H9 (cell line): ENCODE data around the gene C1orf226. TPM values are rescaled to one million over a fixed set of nuclear protein-coding genes. Genes with fewer than 3 reads are reported as not detected.

Source experiments
- DNase-seq: peaks from one replicate; pipeline ENCODE4 v3.0.0-alpha.2; 2017
- H2AFZ ChIP-seq: one replicate; pipeline ENCODE4 v1.6.1; 2013; ENCODE audit warnings: mild to moderate bottlenecking, low read length, control low read depth, moderate library complexity
- H2AK5ac ChIP-seq: 2 replicates; pipeline ENCODE4 v1.6.1; 2013; ENCODE audit warnings: low read length, control low read depth, mixed read lengths; ENCODE audit not compliant: insufficient read length
- H2BK120ac ChIP-seq: one replicate; pipeline ENCODE4 v1.6.1; 2013; ENCODE audit warnings: low read depth, mild to moderate bottlenecking, low read length, control low read depth, inconsistent platforms; ENCODE audit not compliant: poor library complexity, severe bottlenecking
- H2BK12ac ChIP-seq: 2 replicates; pipeline ENCODE4 v1.6.1; 2013; ENCODE audit warnings: low read length, control low read depth, mixed read lengths, low read depth; ENCODE audit not compliant: insufficient read length
- H2BK15ac ChIP-seq: 2 replicates; pipeline ENCODE4 v1.6.1; 2013; ENCODE audit warnings: low read depth, low read length, control low read depth
- H2BK20ac ChIP-seq: one replicate; pipeline ENCODE4 v1.6.1; 2013; ENCODE audit warnings: low read depth, mild to moderate bottlenecking, low read length, control low read depth, inconsistent platforms; ENCODE audit not compliant: poor library complexity, severe bottlenecking
- H2BK5ac ChIP-seq: 2 replicates; pipeline ENCODE4 v1.6.1; 2013; ENCODE audit warnings: low read length, control low read depth, mixed read lengths; ENCODE audit not compliant: insufficient read length
- H3K14ac ChIP-seq: 2 replicates; pipeline ENCODE4 v1.6.1; 2013; ENCODE audit warnings: low read length, control low read depth; ENCODE audit not compliant: insufficient read depth
- H3K18ac ChIP-seq: 2 replicates; pipeline ENCODE4 v1.6.1; 2013; ENCODE audit warnings: low read depth, mild to moderate bottlenecking, mixed read lengths, low read length, control low read depth; ENCODE audit not compliant: insufficient read length
- H3K23ac ChIP-seq: 2 replicates; pipeline ENCODE4 v1.6.1; 2013; ENCODE audit warnings: low read length, control low read depth, mixed read lengths, low read depth; ENCODE audit not compliant: insufficient read length
- H3K23me2 ChIP-seq: 2 replicates; pipeline ENCODE4 v1.6.1; 2013; ENCODE audit warnings: low read depth, mild to moderate bottlenecking, mixed read lengths, low read length, control low read depth; ENCODE audit not compliant: insufficient read length, poor library complexity, severe bottlenecking
- H3K27ac ChIP-seq: 2 replicates; pipeline ENCODE4 v1.5.1; 2013; ENCODE audit warnings: low read length, control low read depth, mixed read lengths, low read depth; ENCODE audit not compliant: insufficient read length
- H3K27me3 ChIP-seq: 2 replicates; pipeline ENCODE4 v1.6.1; 2013; ENCODE audit warnings: low read length, control low read depth, inconsistent platforms; ENCODE audit not compliant: insufficient read depth
- H3K4ac ChIP-seq: 2 replicates; pipeline ENCODE4 v1.6.1; 2013; ENCODE audit warnings: low read depth, mild to moderate bottlenecking, control low read depth, inconsistent platforms, low read length, moderate library complexity
- H3K4me1 ChIP-seq: 2 replicates; pipeline ENCODE4 v1.6.1; 2013; ENCODE audit warnings: low read length, control low read depth, inconsistent platforms; ENCODE audit not compliant: insufficient read depth
- H3K4me2 ChIP-seq: 2 replicates; pipeline ENCODE4 v1.6.1; 2013; ENCODE audit warnings: low read length, control low read depth, mixed read lengths; ENCODE audit not compliant: insufficient read length, insufficient read depth
- H3K56ac ChIP-seq: 2 replicates; pipeline ENCODE4 v1.6.1; 2013; ENCODE audit warnings: low read depth, mild to moderate bottlenecking, mixed read lengths, low read length, control low read depth; ENCODE audit not compliant: insufficient read length
- H3K79me1 ChIP-seq: 2 replicates; pipeline ENCODE4 v1.6.1; 2013; ENCODE audit warnings: low read depth, mild to moderate bottlenecking, moderate library complexity, low read length, control low read depth, inconsistent platforms; ENCODE audit not compliant: insufficient read depth, poor library complexity, severe bottlenecking
- H3K79me2 ChIP-seq: 2 replicates; pipeline ENCODE4 v1.6.1; 2013; ENCODE audit warnings: low read length, control low read depth, inconsistent platforms; ENCODE audit not compliant: insufficient read depth
- H3K9ac ChIP-seq: 2 replicates; pipeline ENCODE4 v1.6.1; 2013; ENCODE audit warnings: low read length, control low read depth, mixed read lengths; ENCODE audit not compliant: insufficient read length; ENCODE audit errors: extremely low read depth
- H3K9me3 ChIP-seq: one replicate; pipeline ENCODE4 v1.6.1; 2013; ENCODE audit warnings: low read depth, low read length, inconsistent platforms; ENCODE audit not compliant: control insufficient read depth
- H3T11ph ChIP-seq: one replicate; pipeline ENCODE4 v1.6.1; 2013; ENCODE audit warnings: mild to moderate bottlenecking, low read length, control low read depth, inconsistent platforms
- H4K20me1 ChIP-seq: one replicate; pipeline ENCODE4 v1.6.1; 2013; ENCODE audit not compliant: control insufficient read depth, insufficient read length, insufficient read depth
- H4K5ac ChIP-seq: 2 replicates; pipeline ENCODE4 v1.6.1; 2013; ENCODE audit warnings: low read depth, mild to moderate bottlenecking, mixed read lengths, low read length, control low read depth; ENCODE audit not compliant: insufficient read length
- H4K8ac ChIP-seq: replicated peaks from 2 replicates; pipeline ENCODE4 v1.6.1; 2013; ENCODE audit warnings: low read length, control low read depth, mixed read lengths, low read depth; ENCODE audit not compliant: insufficient read length
- H4K91ac ChIP-seq: 2 replicates; pipeline ENCODE4 v1.6.1; 2013; ENCODE audit warnings: low read depth, mild to moderate bottlenecking, moderate library complexity, mixed read lengths, low read length, control low read depth; ENCODE audit not compliant: insufficient read length
- H3K27ac Mint-ChIP-seq, 3 experiments: 2 replicates in 2 of 3; 3 replicates in 1 of 3; pipeline ENCODE4 v1.8.0; 2020 to 2021; ENCODE audit warnings: mixed read lengths in 3 of 3, mild to moderate bottlenecking in 1 of 3, moderate library complexity in 1 of 3
- H3K27me3 Mint-ChIP-seq: 2 replicates; pipeline ENCODE4 v1.8.0; 2021; ENCODE audit warnings: low read depth, mild to moderate bottlenecking, moderate library complexity, mixed read lengths
- H3K36me3 Mint-ChIP-seq, 3 experiments: 2 replicates in 2 of 3; 3 replicates in 1 of 3; pipeline ENCODE4 v1.8.0; 2020 to 2021; ENCODE audit warnings: low read depth in 3 of 3, mixed read lengths in 3 of 3; ENCODE audit not compliant: insufficient read depth in 1 of 3
- H3K4me1 Mint-ChIP-seq, 2 experiments: 2 replicates each; pipeline ENCODE4 v1.8.0; 2020; ENCODE audit warnings: mixed read lengths in 2 of 2
- H3K4me3 Mint-ChIP-seq, 2 experiments: 2 replicates in 1 of 2; 3 replicates in 1 of 2; pipeline ENCODE4 v1.8.0; 2020 to 2021; ENCODE audit warnings: mild to moderate bottlenecking in 2 of 2, mixed read lengths in 2 of 2, moderate library complexity in 1 of 2
- H3K9me3 Mint-ChIP-seq, 2 experiments: 2 replicates in 1 of 2; 3 replicates in 1 of 2; pipeline ENCODE4 v1.8.0; 2020; ENCODE audit warnings: mild to moderate bottlenecking in 2 of 2, mixed read lengths in 2 of 2, moderate library complexity in 1 of 2
- CTCF ChIP-seq: fragments of 200-600 bp; sonication (generic); conservative IDR thresholded peaks from 3 replicates; pipeline ENCODE4 v1.8.0; 2021; ENCODE audit warnings: antibody characterized with exemption, mild to moderate bottlenecking
- WGBS: extraction: QIAGEN DNeasy Blood & Tissue Kit; methylation state at CpG from one replicate; pipeline ENCODE4 v1.1.7; 2013; ENCODE audit warnings: missing lambda C conversion rate, low lambda C conversion rate, mixed read lengths; ENCODE audit not compliant: insufficient read length; ENCODE audit errors: extremely low coverage; 5-methylcytosine and 5-hydroxymethylcytosine counted together
- total RNA-seq: library from RNA; stranded (reverse); gene quantifications from 2 replicates; pipeline ENCODE4 v1.2.1, GENCODE V29; 2021

The C1orf226 gene
- total RNA-seq, 1 experiment from 2014 or later = 11.5 TPM

DNA sequence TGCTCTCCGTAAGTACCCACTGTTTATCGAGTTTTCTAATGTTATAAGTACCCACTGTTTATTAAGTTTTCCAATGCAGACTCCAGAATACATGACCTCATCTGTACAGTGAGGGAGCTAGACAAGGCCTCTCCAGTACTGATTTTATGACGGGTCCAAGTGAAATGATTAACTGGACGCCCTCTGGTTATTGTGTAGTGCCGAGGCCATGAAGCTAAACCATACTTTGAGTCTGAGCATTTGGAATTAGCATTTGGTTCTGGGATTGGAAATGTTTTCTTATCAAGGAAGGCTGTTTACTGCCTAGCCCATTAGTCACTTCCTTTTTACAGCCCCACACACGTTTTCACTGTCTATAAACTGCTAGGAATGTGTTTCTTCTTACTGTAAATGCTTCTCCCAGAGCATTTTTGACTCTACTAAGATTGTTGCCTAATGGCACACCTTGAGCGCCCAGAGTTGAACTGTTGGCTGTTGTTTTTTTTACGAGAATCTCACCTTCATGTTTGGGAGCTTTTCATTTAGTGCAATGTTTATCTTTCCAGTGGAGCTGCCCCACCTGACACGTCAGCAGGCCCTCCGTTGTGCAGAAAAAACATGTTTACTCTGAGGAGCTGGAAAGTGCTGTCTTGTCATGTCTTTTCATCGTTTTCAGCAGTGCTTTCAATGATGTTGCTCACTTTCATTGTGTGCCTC lies 31.7 kb upstream of the C1orf226 start:
- Histone ChIP-seq H4K20me1 (no peaks in the 10 kb centered on the region), H3K4ac (no peak overlapping the region), H2BK15ac (no peak overlapping the region), H3K9ac (no peak overlapping the region), H3K4me2 (no peak overlapping the region), H2BK12ac (no peak overlapping the region), H4K91ac (no peak overlapping the region), H2BK20ac (no peak overlapping the region), H2BK120ac (no peak overlapping the region), H3T11ph (no peak overlapping the region), H2AK5ac (no peak overlapping the region), H3K9me3 (no peaks in the 10 kb centered on the region), H3K23ac (no peak overlapping the region), H3K4me1 (peaks cover 4% of the 10 kb centered on the region; the same call in 1 of the 2 replicates), H3K27ac (no peak overlapping the region), H3K79me1 (no peaks in the 10 kb centered on the region), H3K14ac (no peak overlapping the region), H2AFZ (no peak overlapping the region), H3K18ac (no peak overlapping the region), H3K56ac (no peak overlapping the region), H3K79me2 (no peaks in the 10 kb centered on the region), H3K27me3 (no peaks in the 10 kb centered on the region), H3K23me2 (no peaks in the 10 kb centered on the region), H4K8ac (no peak overlapping the region), H4K5ac (no peak overlapping the region), H2BK5ac (no peak overlapping the region)
- no peak for DNase-seq
- peaks cover 18 to 19% of the 10 kb centered on the region in 2 experiments for H3K4me1 Mint-ChIP-seq
- peaks cover 0 to 6% (median 4%) of the 10 kb centered on the region in 3 experiments; a peak in 3 of 7 replicates for H3K36me3 Mint-ChIP-seq
- peak overlapping the region in 2 of 3 experiments; percentile 36 to 39; a peak in 3 of 7 replicates for H3K27ac Mint-ChIP-seq
- WGBS = no CpG with 5 or more reads among the region's 11 CpGs
- H3K9me3 Mint-ChIP-seq = no peaks in the 10 kb centered on the region
- TF ChIP-seq CTCF = no peak
- no peak overlapping the region for H3K4me3 Mint-ChIP-seq
- H3K27me3 Mint-ChIP-seq = no peaks in the 10 kb centered on the region
